Neuronal stem cell (in vitro differentiated cells): ENCODE data around the gene FSD1.
A peak's percentile ranks its signal among the peaks of the same experiment; 100 is the strongest.

ENCODE experiments used
- DNase-seq: peaks from one replicate; pipeline ENCODE4 v3.0.0-alpha.2; 2013; ENCODE audit warnings: low spot score
- H2AFZ ChIP-seq: one replicate; pipeline ENCODE4 v1.6.1; 2013; ENCODE audit warnings: mild to moderate bottlenecking, low read length, inconsistent platforms
- H2AK5ac ChIP-seq: 2 replicates; pipeline ENCODE4 v1.6.1; 2013; ENCODE audit warnings: low read depth, mild to moderate bottlenecking, inconsistent platforms, low read length, moderate library complexity, mixed read lengths
- H2BK120ac ChIP-seq: 2 replicates; pipeline ENCODE4 v1.6.1; 2013; ENCODE audit warnings: low read depth, mild to moderate bottlenecking, inconsistent platforms, low read length, moderate library complexity, mixed read lengths
- H2BK12ac ChIP-seq: one replicate; pipeline ENCODE4 v1.6.1; 2013; ENCODE audit warnings: low read length, inconsistent platforms
- H2BK15ac ChIP-seq: 2 replicates; pipeline ENCODE4 v1.6.1; 2013; ENCODE audit warnings: mild to moderate bottlenecking, low read length, inconsistent platforms, mixed read lengths
- H2BK5ac ChIP-seq: one replicate; pipeline ENCODE4 v1.6.1; 2013; ENCODE audit warnings: inconsistent platforms, mild to moderate bottlenecking, low read length, moderate library complexity
- H3K14ac ChIP-seq: one replicate; pipeline ENCODE4 v1.6.1; 2013; ENCODE audit warnings: low read length, inconsistent platforms
- H3K18ac ChIP-seq: 2 replicates; pipeline ENCODE4 v1.6.1; 2013; ENCODE audit warnings: low read length, inconsistent platforms
- H3K23ac ChIP-seq: 2 replicates; pipeline ENCODE4 v1.6.1; 2013; ENCODE audit warnings: low read depth, mild to moderate bottlenecking, mixed read lengths, low read length, inconsistent platforms; ENCODE audit not compliant: poor library complexity
- H3K27ac ChIP-seq: replicated peaks from 3 replicates; pipeline ENCODE4 v1.5.1; 2013; ENCODE audit warnings: low read length, inconsistent platforms
- H3K27me3 ChIP-seq, 3 experiments: 2 replicates each; pipeline ENCODE4 v1.6.1; 2013; ENCODE audit warnings: low read length in 3 of 3, mild to moderate bottlenecking in 2 of 3, inconsistent platforms in 1 of 3, low read depth in 1 of 3, mixed read lengths in 1 of 3, moderate library complexity in 1 of 3; ENCODE audit not compliant: control insufficient read depth in 3 of 3, insufficient read depth in 3 of 3
- H3K36me3 ChIP-seq, 2 donors: replicated peaks in 1 of 2; 2 replicates each; pipeline ENCODE4 v1.6.1; 2013; ENCODE audit warnings: low read length in 2 of 2; ENCODE audit not compliant: control insufficient read depth in 2 of 2, insufficient read depth in 2 of 2
- H3K4ac ChIP-seq: 2 replicates; pipeline ENCODE4 v1.6.1; 2013; ENCODE audit warnings: inconsistent platforms, mild to moderate bottlenecking, low read length, moderate library complexity
- H3K4me1 ChIP-seq, 2 donors: 1 replicate in 1 of 2; 2 replicates in 1 of 2; pipeline ENCODE4 v1.6.1; 2013; ENCODE audit warnings: low read length in 2 of 2, low read depth in 1 of 2; ENCODE audit not compliant: control insufficient read depth in 2 of 2, insufficient read depth in 1 of 2
- H3K4me2 ChIP-seq: one replicate; pipeline ENCODE4 v1.6.1; 2013; ENCODE audit warnings: mild to moderate bottlenecking, low read length, inconsistent platforms; ENCODE audit not compliant: insufficient read depth, poor library complexity, severe bottlenecking
- H3K4me3 ChIP-seq, 2 donors: 2 replicates each; pipeline ENCODE4 v1.5.1; 2013; ENCODE audit warnings: low read length in 2 of 2, mild to moderate bottlenecking in 2 of 2, inconsistent platforms in 1 of 2, moderate library complexity in 1 of 2
- H3K79me1 ChIP-seq: one replicate; pipeline ENCODE4 v1.6.1; 2013; ENCODE audit warnings: low read depth, mild to moderate bottlenecking, inconsistent platforms, low read length, moderate library complexity
- H3K9ac ChIP-seq: one replicate; pipeline ENCODE4 v1.6.1; 2013; ENCODE audit warnings: mild to moderate bottlenecking, low read depth, low read length, inconsistent platforms; ENCODE audit not compliant: poor library complexity
- H3K9me3 ChIP-seq, 2 donors: replicated peaks in 1 of 2; 2 replicates each; pipeline versions ENCODE3 to v1.6.1; 2013; ENCODE audit warnings: low read length in 2 of 2, mild to moderate bottlenecking in 2 of 2, inconsistent platforms in 1 of 2, low read depth in 1 of 2, mixed read lengths in 1 of 2, moderate library complexity in 1 of 2; ENCODE audit not compliant: control insufficient read depth in 2 of 2, insufficient read depth in 1 of 2
- H4K8ac ChIP-seq: one replicate; pipeline ENCODE4 v1.6.1; 2013; ENCODE audit warnings: low read depth, mild to moderate bottlenecking, inconsistent platforms, low read length, moderate library complexity
- H4K91ac ChIP-seq: one replicate; pipeline ENCODE4 v1.6.1; 2013; ENCODE audit warnings: low read length, low read depth, mild to moderate bottlenecking, inconsistent platforms; ENCODE audit not compliant: poor library complexity
- WGBS, 2 donors: extraction: QIAGEN DNeasy Blood & Tissue Kit; methylation state at CpG; one replicate each; pipeline ENCODE4 v1.1.7; 2013; ENCODE audit warnings: missing lambda C conversion rate in 2 of 2, mixed read lengths in 1 of 2; ENCODE audit not compliant: insufficient read length in 2 of 2, insufficient replicate concordance in 1 of 2; ENCODE audit errors: extremely low coverage in 2 of 2; 5-methylcytosine and 5-hydroxymethylcytosine counted together

The FSD1 gene

DNA sequence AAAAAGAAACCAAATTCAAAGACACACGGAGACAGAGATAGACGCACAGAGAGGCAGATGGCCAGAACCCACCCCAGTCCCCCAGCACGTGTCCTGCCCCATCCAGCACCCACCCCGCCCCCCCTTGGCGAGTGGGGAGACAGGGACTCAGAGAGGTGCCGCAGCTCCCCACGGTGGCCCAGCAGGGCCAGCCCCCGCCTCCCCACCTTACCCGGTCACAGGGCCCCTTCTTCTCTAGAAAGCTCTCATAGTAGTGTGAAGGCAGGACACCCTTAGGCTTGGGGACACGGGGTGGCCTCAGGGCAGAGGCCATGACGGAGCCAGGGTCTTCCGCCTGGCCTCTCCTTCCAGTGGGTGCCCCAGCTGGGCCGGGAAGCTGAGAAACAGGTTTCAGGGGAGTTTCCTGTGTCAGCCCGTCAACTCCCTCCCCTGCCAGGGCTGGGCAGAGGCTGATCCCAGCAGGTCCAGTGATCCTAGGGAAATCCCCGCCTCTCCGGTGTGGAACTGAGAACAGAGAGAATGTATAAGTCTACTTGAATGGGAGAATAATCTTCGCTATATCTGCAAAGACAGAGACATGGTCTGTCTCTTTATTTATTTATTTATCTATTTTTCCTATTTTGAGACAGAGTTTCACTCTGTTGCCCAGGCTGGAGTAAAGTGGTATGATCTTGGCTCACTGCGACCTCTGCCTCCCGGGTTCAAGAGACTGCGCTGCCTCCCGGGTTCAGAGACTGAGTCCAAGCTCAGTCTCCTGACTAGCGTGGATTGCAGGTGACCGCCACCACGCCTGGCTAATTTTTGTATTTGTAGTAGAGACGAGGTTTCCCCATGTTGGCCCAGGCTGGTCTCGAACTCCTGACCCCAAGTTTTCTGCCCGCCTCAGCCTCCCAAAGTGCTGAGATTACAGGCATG, 34.3 kb downstream of the FSD1 start, which contains the start of gene STAP2:
Gene STAP2, minus strand, starts transcription at position 387 of the 915 bp plus-strand sequence. Its CDS starts 74 bp downstream, at position 313.
- peaks cover 0 to 2% of the 10 kb centered on the region in 2 donors for H3K9me3 ChIP-seq
- H3K18ac ChIP-seq, result peak within 1 kb of the TSS; percentile 89
- no peak within 1 kb of the TSS for H3K4ac ChIP-seq
- H3K23ac ChIP-seq, result peak within 1 kb of the TSS; percentile 0
- H3K9ac ChIP-seq, result peak within 1 kb of the TSS; percentile 85
- peak within 1 kb of the TSS; percentile 51 for H3K4me2 ChIP-seq
- no peak within 1 kb of the TSS for H4K8ac ChIP-seq
- no peak within 1 kb of the TSS for H2BK12ac ChIP-seq
- H2AFZ ChIP-seq, result peak within 1 kb of the TSS; percentile 79
- peak within 1 kb of the TSS; percentile 36 to 71 for H3K4me3 ChIP-seq
- no peaks in the 10 kb centered on the region for H3K79me1 ChIP-seq
- no peak for DNase-seq
- peak within 1 kb of the TSS; percentile 65 for H4K91ac ChIP-seq
- peaks cover 9 to 15% of the 10 kb centered on the region in 2 donors for H3K36me3 ChIP-seq
- H2BK15ac ChIP-seq, result no peak within 1 kb of the TSS
- no CpG with 5 or more reads among the region's 27 CpGs for WGBS, 2 donors
- peak within 1 kb of the TSS; percentile 66 for H2BK5ac ChIP-seq
- H3K27me3 ChIP-seq, result no peaks in the 10 kb centered on the region
- H2AK5ac ChIP-seq, result peak within 1 kb of the TSS; percentile 65
- H3K27ac ChIP-seq, result no peak within 1 kb of the TSS
- H3K14ac ChIP-seq, result no peak within 1 kb of the TSS
- no peak within 1 kb of the TSS for H2BK120ac ChIP-seq
- H3K4me1 ChIP-seq, result peaks cover 10 to 13% of the 10 kb centered on the region in 2 donors

GRCh38 chr19:4342314-4342614, 37.9 kb downstream of the FSD1 start:
- H3K4me1 ChIP-seq, result peaks cover 16 to 19% of the 10 kb centered on the region in 2 donors

DNA sequence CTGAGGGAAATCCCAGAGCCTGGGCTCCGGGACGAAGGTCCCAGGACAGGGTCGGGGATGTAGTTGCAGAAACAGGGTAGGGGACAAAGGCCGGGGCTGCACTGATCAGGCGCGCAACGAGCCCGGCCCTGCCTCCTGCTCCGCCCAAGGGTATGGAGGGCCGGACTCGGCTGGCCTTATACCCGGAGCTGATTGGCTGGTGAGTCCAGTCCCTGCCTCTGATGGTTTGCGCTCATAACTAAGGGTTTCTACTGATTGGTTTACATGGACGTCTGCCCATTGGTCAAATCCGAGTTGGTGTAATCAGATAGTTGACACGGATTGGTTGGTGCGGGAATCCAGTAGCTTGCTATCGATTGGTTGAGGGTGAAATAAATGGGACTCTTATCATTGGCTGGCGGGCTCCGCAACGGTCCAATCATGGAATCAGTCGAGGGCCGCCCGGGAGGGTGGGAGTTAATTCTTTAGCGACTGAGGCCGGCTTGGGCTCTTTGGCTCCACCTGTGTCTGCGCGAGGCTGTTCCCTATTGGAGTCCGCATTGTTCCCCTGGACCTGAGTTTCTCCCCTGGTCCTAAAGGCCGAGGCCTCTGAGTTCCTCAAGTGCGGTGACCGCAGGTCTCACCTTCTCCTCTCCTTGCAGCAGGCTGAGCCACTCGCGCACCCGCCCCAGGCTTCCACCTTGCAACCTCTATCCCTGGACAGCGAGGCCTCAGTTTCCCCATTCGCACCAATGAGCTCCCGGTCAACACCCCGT, 38.4 kb downstream of the FSD1 start:
- H2BK12ac ChIP-seq, result no peak overlapping the region
- H4K91ac ChIP-seq, result peak overlapping the region; percentile 98
- H3K4me3 ChIP-seq, result peak overlapping the region; percentile 71 to 91
- H2AK5ac ChIP-seq, result peak overlapping the region; percentile 47
- H2BK15ac ChIP-seq, result no peak overlapping the region
- H3K36me3 ChIP-seq, result peaks cover 10 to 24% of the 10 kb centered on the region in 2 donors
- peak overlapping the region; percentile 99 for H2BK5ac ChIP-seq
- H3K14ac ChIP-seq, result peak overlapping the region; percentile 99
- peak overlapping the region; percentile 93 for H3K4me2 ChIP-seq
- peaks cover 2% of the 10 kb centered on the region for H3K79me1 ChIP-seq
- no peaks in the 10 kb centered on the region for H3K27me3 ChIP-seq
- H3K4me1 ChIP-seq, result peaks cover 15 to 18% of the 10 kb centered on the region in 2 donors
- H4K8ac ChIP-seq, result no peak overlapping the region
- H3K23ac ChIP-seq, result peak overlapping the region; percentile 37
- H3K27ac ChIP-seq, result peak overlapping the region; percentile 98
- H2AFZ ChIP-seq, result peak overlapping the region; percentile 80
- H3K18ac ChIP-seq, result peak overlapping the region; percentile 100
- H3K9ac ChIP-seq, result peak overlapping the region; percentile 93
- peak overlapping the region; percentile 38 for H3K4ac ChIP-seq
- whole genome bisulfite sequencing, 2 donors, result no CpG with 5 or more reads among the region's 39 CpGs
- DNase-seq, result peak; percentile 100
- H3K9me3 ChIP-seq, result no peaks in the 10 kb centered on the region
- no peak overlapping the region for H2BK120ac ChIP-seq

More at GRCh38 chr19:4342314-4342614, 37.9 kb downstream of the FSD1 start:
- H3K9ac ChIP-seq, result peak overlapping the region; percentile 92
- no peak overlapping the region for H4K8ac ChIP-seq
- H3K4ac ChIP-seq, result peak overlapping the region; percentile 27
- peak overlapping the region; percentile 97 for H3K27ac ChIP-seq
- H2AK5ac ChIP-seq, result peak overlapping the region; percentile 66
- peak overlapping the region; percentile 60 to 91 for H3K4me3 ChIP-seq
- peaks cover 8 to 19% of the 10 kb centered on the region in 2 donors for H3K36me3 ChIP-seq
- no peak overlapping the region for H4K91ac ChIP-seq
- peak overlapping the region; percentile 82 for H2BK120ac ChIP-seq
- H2BK12ac ChIP-seq, result no peak overlapping the region
- WGBS, 2 donors, result no CpG with 5 or more reads among the region's 10 CpGs
- H2BK15ac ChIP-seq, result no peak overlapping the region
- peak overlapping the region; percentile 37 for H3K23ac ChIP-seq
- H3K14ac ChIP-seq, result peak overlapping the region; percentile 9
- H3K27me3 ChIP-seq, result no peaks in the 10 kb centered on the region
- H2AFZ ChIP-seq, result peak overlapping the region; percentile 40
- no peak for DNase-seq
- peak overlapping the region; percentile 65 for H3K4me2 ChIP-seq
- peak overlapping the region; percentile 98 for H3K18ac ChIP-seq
- no peaks in the 10 kb centered on the region for H3K9me3 ChIP-seq
- peak overlapping the region; percentile 95 for H2BK5ac ChIP-seq
- peaks cover 2% of the 10 kb centered on the region for H3K79me1 ChIP-seq
